Prostate gland (tissue), 2 donors: Measurements from ENCODE around the gene GSG1L. TPM values are rescaled to one million over a fixed set of nuclear protein-coding genes. Genes with fewer than 3 reads are reported as not detected.

ENCODE experiments used
- DNase-seq: peaks from one replicate; pipeline ENCODE4 v3.0.0-alpha.2; 2019; ENCODE audit warnings: low spot score
- H3K27ac ChIP-seq, 2 donors: fragments of 200-600 bp; sonication (generic); 2 replicates each; pipeline ENCODE4 v1.5.1; 2017 to 2019
- H3K27me3 ChIP-seq: fragments of 200-600 bp; sonication (generic); replicated peaks from 2 replicates; pipeline ENCODE4 v1.5.1; 2019; ENCODE audit not compliant: insufficient read depth
- H3K36me3 ChIP-seq, 2 donors: fragments of 200-600 bp; sonication (generic); 1 replicate in 1 of 2; 2 replicates in 1 of 2; pipeline versions ENCODE4 v1.5.1 to v1.8.1; 2017 to 2019
- H3K4me1 ChIP-seq: fragments of 200-600 bp; sonication (generic); replicated peaks from 2 replicates; pipeline ENCODE4 v1.5.1; 2019
- H3K4me3 ChIP-seq, 2 donors: fragments of 200-600 bp; sonication (generic); 2 replicates each; pipeline ENCODE4 v1.5.1; 2017 to 2019
- H3K9me3 ChIP-seq: fragments of 200-600 bp; sonication (generic); 2 replicates; pipeline ENCODE4 v1.5.1; 2017
- CTCF ChIP-seq, 4 experiments: fragments of 200-600 bp in 2 of 4; fragments of 450-650 bp in 2 of 4; sonication (generic) in 2 of 4; IDR thresholded peaks; 1 replicate in 3 of 4; 2 replicates in 1 of 4; pipeline ENCODE4 v1.5.1; 2016 to 2019; ENCODE audit warnings: antibody characterized with exemption in 4 of 4, mild to moderate bottlenecking in 2 of 4, moderate library complexity in 2 of 4
- POLR2A ChIP-seq: fragments of 450-650 bp; IDR thresholded peaks from one replicate; pipeline ENCODE4 v1.6.1; 2016; ENCODE audit warnings: antibody characterized with exemption, mild to moderate bottlenecking
- POLR2AphosphoS5 ChIP-seq: sonication (generic); formaldehyde crosslinking; IDR thresholded peaks from one replicate; pipeline ENCODE4 v1.6.1; 2017; ENCODE audit warnings: antibody characterized with exemption
- WGBS: methylation state at CpG from one replicate; pipeline ENCODE4 v1.1.5; 2018; 5-methylcytosine and 5-hydroxymethylcytosine counted together
- intact Hi-C: fragments of 100-400 bp; cut with DNase I; formaldehyde crosslinking; loops from one replicate; pipeline ENCODE4 v1.14.2; 2022
- total RNA-seq, 2 donors: library from RNA; depleted of rRNA; stranded (reverse); fragments of >200 nt; gene quantifications; one replicate each; pipeline ENCODE4 v1.1.0, GENCODE V29; 2016

GSG1L gene
- under 1 TPM in 1 of 2 donors, not detected in 1; 0.91 TPM for total RNA-seq

- no peak within 1 kb of the TSS for H3K27ac ChIP-seq
- H3K27me3 ChIP-seq: peaks cover 12% of the 10 kb centered on the region
- TF ChIP-seq CTCF (IDR thresholded peaks at IDR 0.05) (peak in 1 of 4 experiments; percentile 23), POLR2A (no peak), POLR2AphosphoS5 (no peak)
- no peak for DNase-seq
- 3% methylated on average over 43 of the region's 54 CpGs for WGBS
- intact Hi-C loops: no loop called here
- no peaks in the 10 kb centered on the region for H3K4me1 ChIP-seq
- H3K36me3 ChIP-seq: no peaks in the 10 kb centered on the region
- no peaks in the 10 kb centered on the region for H3K9me3 ChIP-seq
- peak within 1 kb of the TSS; percentile 8 to 27 for H3K4me3 ChIP-seq
Measured at GRCh38 chr16:28063591-28064061, at the start of gene GSG1L. Gene GSG1L, minus strand, starts transcription at chr16:28063714. Its CDS starts 290 bp downstream, at chr16:28063424.

GRCh38 chr16:28112908-28113307 lies 49.4 kb upstream of the GSG1L start:
- Histone ChIP-seq H3K4me3 (no peak overlapping the region), H3K27ac (no peak overlapping the region), H3K4me1 (no peaks in the 10 kb centered on the region), H3K27me3 (no peaks in the 10 kb centered on the region), H3K9me3 (no peaks in the 10 kb centered on the region), H3K36me3 (peaks cover 0 to 5% of the 10 kb centered on the region in 2 donors)
- DNase-seq: no peak
- intact Hi-C loops: no loop called here
- TF ChIP-seq POLR2AphosphoS5 (no peak), POLR2A (no peak), CTCF (IDR thresholded peaks at IDR 0.05) (no peak)
- 94% methylated on average over 10 of the region's 10 CpGs for WGBS

GRCh38 chr16:28110977-28111376 lies 47.5 kb upstream of the GSG1L start:
- H3K36me3 ChIP-seq: peaks cover 0 to 4% of the 10 kb centered on the region in 2 donors
- WGBS: 89% methylated on average over 2 of the region's 2 CpGs
- no peak overlapping the region for H3K27ac ChIP-seq
- DNase-seq: no peak
- H3K4me3 ChIP-seq: no peak overlapping the region
- no peaks in the 10 kb centered on the region for H3K9me3 ChIP-seq
- TF ChIP-seq CTCF (IDR thresholded peaks at IDR 0.05) (no peak), POLR2A (no peak), POLR2AphosphoS5 (no peak)
- no peaks in the 10 kb centered on the region for H3K4me1 ChIP-seq
- intact Hi-C loops: no loop called here
- no peaks in the 10 kb centered on the region for H3K27me3 ChIP-seq

DNA sequence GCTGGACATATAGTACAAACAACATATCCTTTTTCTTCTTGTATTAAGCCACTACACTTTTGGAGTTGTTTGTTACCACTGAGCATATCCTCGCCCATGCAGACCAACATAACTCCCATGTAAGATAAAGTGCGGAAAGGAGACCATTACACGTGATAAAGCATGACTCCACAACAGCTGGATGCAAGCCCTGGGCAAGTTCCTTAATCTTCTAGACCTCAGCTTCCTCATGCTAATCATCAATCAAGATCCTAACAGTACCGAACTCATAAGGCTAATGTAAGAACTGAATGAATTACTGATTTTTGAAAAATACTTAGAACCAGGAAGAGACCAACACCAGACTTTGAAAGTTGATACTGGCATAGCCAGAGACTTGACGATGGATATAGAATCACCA lies 47.0 kb upstream of the GSG1L start:
- TF ChIP-seq POLR2AphosphoS5 (no peak), POLR2A (no peak), CTCF (IDR thresholded peaks at IDR 0.05) (no peak)
- intact Hi-C loops: no loop called here
- 85% methylated on average over 5 of the region's 5 CpGs for WGBS
- Histone ChIP-seq H3K9me3 (no peaks in the 10 kb centered on the region), H3K27ac (no peak overlapping the region), H3K27me3 (no peaks in the 10 kb centered on the region), H3K36me3 (peaks cover 0 to 6% of the 10 kb centered on the region in 2 donors), H3K4me3 (no peak overlapping the region), H3K4me1 (no peaks in the 10 kb centered on the region)
- no peak for DNase-seq

GRCh38 chr16:28110074-28110473 lies 46.6 kb upstream of the GSG1L start:
- intact Hi-C loops: no loop called here
- Histone ChIP-seq H3K36me3 (peaks cover 0 to 6% of the 10 kb centered on the region in 2 donors), H3K4me3 (no peak overlapping the region), H3K27me3 (no peaks in the 10 kb centered on the region), H3K9me3 (no peaks in the 10 kb centered on the region), H3K27ac (no peak overlapping the region), H3K4me1 (no peaks in the 10 kb centered on the region)
- WGBS: 73% methylated on average over 3 of the region's 3 CpGs
- no peak for DNase-seq
- no peak for TF ChIP-seq POLR2A
- TF ChIP-seq CTCF (IDR thresholded peaks at IDR 0.05): no peak
- TF ChIP-seq POLR2AphosphoS5: no peak
